ENCODE data around the gene EME2.

Gene EME2

DNA sequence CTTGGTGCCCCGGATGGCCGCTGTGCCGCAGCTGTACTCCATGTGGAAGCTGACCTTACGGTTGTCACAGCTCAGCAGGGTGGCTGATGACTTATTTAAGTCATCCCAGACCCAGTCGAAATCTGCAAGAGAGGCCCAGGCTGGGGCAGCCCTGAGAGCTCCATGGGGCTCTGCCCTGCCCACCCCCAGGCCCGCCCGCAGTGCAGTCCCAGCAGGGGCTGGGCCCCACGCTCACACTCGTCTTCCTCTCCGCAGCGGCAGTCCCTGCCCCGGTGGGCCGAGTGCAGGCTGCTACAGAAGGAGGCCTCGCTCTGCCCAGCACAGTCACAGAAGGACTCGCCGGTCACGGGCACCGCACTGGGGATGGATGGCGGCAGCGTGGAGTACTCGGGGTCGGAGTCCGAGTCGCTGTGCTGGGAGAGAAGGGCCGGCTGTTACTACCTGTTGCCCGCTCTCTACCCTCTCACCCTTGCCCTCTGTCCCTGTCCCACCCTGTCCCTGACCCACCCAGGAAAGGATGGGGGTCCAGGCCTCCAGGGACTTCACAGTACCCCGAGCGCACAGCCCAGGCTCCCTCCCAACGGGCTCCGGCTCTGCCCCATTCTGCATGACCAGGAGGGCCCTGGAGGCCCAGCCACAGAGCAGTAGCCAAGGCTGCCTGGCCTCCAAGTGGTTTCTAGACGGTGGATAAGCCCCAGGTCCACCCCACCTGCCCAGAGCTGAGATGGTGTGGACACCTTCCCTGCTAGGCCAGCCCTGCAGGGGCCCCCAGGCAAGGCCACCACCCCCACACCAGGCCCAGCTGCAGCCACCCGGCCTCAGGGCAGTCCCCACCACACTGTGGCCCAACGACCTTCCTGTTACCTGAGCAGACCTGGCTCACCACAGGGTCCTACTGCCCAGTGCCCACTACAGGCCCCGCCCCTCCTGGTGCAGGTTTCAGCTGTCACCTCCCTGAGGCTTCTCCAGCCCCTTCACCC lies 5.9 kb downstream of the EME2 start:
- Histone ChIP-seq H3K4me1 (ENCODE audit: control insufficient read depth, insufficient read depth, low read length) (peaks cover 15% of the 10 kb centered on the region), H3K36me3 (ENCODE audit: control insufficient read depth, insufficient read depth, low read length) (peaks cover 19% of the 10 kb centered on the region), H3K27ac (ENCODE audit: insufficient read depth, low read depth, low read length, poor library complexity, severe bottlenecking) (no peak overlapping the region), H3K9me3 (ENCODE audit: control insufficient read depth, low read length) (no peaks in the 10 kb centered on the region), H3K4me3 (ENCODE audit: insufficient read depth, low read depth, low read length) (no peak overlapping the region), H3K27me3 (ENCODE audit: control insufficient read depth, insufficient read depth, low read length, poor library complexity, severe bottlenecking) (no peaks in the 10 kb centered on the region)
- WGBS, 2 experiments = 92 to 93% methylated on average over 34 of the region's 34 CpGs

DNA sequence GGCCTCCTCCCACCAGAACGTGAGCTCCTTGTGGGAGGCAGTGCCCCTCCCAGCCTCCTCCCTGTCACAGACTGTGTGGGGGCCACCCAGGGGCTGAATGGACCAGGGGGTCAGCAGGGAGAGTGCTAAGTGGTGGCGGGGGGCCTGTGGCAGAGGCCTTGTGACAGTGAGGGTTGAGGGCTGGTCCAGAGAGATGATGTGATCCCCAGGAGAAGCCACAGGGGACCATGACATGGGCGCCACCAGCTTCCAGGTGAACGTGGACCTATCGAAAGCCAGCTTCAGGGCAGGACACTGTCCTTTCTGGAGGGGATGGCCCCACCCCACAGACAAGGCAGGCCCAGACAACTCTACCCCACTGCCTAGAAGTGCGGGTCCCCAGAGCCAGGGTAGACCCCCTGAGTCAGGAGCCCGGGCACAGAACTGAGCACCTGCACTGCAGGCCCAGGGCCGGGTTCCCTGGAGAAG lies 6.7 kb downstream of the EME2 start:
- no peaks in the 10 kb centered on the region for H3K9me3 ChIP-seq (ENCODE audit: control insufficient read depth, low read length)
- no peak overlapping the region for H3K4me3 ChIP-seq (ENCODE audit: insufficient read depth, low read depth, low read length)
- H3K27ac ChIP-seq (ENCODE audit: insufficient read depth, low read depth, low read length, poor library complexity, severe bottlenecking) = no peak overlapping the region
- H3K4me1 ChIP-seq (ENCODE audit: control insufficient read depth, insufficient read depth, low read length) = peaks cover 10% of the 10 kb centered on the region
- 92 to 93% methylated on average over 8 of the region's 8 CpGs for WGBS, 2 experiments
- H3K27me3 ChIP-seq (ENCODE audit: control insufficient read depth, insufficient read depth, low read length, poor library complexity, severe bottlenecking) = no peaks in the 10 kb centered on the region
- H3K36me3 ChIP-seq (ENCODE audit: control insufficient read depth, insufficient read depth, low read length) = peaks cover 19% of the 10 kb centered on the region

DNA sequence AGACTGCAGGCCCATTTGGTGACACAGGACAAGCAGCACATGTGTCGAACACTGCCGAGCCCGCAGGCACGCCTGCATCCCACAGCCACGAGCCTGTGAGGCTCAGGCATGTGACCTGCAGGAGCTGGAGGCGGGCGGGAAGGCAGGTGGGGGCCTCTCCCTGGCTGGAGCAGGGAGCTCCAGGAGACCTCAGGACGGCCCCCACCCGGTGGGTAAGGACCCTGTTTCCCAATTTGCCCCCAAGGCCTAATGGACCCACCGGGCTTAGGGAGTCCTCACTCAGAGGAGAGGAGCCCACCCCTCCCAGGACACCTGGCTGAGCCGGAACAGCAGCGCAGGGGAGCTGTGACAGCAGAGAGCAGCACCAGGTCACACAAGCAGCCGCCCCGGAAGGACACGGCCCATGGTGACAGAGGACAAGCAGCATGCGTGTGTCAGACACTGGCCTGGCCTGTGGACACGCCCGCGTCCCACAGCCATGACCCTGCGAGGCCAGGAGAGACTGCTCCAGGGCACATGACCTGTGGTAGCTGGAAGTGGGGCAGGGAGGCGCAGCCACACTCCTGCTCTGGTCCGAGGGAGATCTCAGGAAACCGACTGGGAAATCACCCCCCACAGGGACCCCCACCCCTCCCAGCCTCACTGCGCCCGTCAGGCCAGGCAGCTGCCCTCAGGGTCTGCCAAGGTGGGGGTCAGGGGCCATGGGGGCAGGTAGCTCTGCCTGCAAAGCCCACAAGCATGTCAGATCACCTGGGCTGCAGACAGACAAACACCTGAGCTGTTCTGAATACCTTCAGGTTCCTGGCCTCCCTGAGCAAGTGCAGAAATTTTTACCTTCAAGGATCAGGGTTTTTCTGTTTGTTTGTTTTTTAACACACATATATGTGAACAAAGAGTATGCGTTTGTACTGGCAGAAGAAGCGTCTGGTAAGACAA lies 7.4 kb downstream of the EME2 start:
- H3K36me3 ChIP-seq (ENCODE audit: control insufficient read depth, insufficient read depth, low read length) = peaks cover 19% of the 10 kb centered on the region
- 93% methylated on average over 27 of the region's 27 CpGs for WGBS, 2 experiments

DNA sequence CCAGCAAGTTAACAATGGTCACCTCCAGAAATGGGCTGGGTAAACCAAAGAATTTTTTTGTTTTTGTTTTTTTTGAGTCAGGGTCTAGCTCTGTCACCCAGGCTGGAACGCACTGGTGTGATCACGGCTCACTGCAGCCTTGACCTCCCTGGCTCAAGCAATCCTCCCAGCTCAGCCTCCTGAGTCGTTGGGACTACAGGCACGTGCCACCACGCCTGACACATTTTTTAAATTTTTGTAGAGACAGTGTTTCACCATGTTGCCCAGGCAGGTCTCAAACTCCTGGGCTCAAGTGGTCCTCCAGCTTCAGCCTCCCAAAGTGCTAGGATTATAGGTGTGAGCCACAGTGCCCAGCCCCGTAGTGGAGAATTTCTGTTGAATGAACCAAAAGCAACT lies 8.1 kb downstream of the EME2 start:
- no peaks in the 10 kb centered on the region for H3K9me3 ChIP-seq (ENCODE audit: control insufficient read depth, low read length)
- H3K27me3 ChIP-seq (ENCODE audit: control insufficient read depth, insufficient read depth, low read length, poor library complexity, severe bottlenecking) = no peaks in the 10 kb centered on the region
- 89 to 94% methylated on average over 6 of the region's 6 CpGs for WGBS, 2 experiments
- H3K36me3 ChIP-seq (ENCODE audit: control insufficient read depth, insufficient read depth, low read length) = peaks cover 17% of the 10 kb centered on the region
- H3K4me1 ChIP-seq (ENCODE audit: control insufficient read depth, insufficient read depth, low read length) = peaks cover 9% of the 10 kb centered on the region
- no peak overlapping the region for H3K4me3 ChIP-seq (ENCODE audit: insufficient read depth, low read depth, low read length)
- H3K27ac ChIP-seq (ENCODE audit: insufficient read depth, low read depth, low read length, poor library complexity, severe bottlenecking) = no peak overlapping the region

More for the DNA sequence above, 7.4 kb downstream of the EME2 start:
- H3K4me3 ChIP-seq (ENCODE audit: insufficient read depth, low read depth, low read length) = no peak overlapping the region
- peaks cover 9% of the 10 kb centered on the region for H3K4me1 ChIP-seq (ENCODE audit: control insufficient read depth, insufficient read depth, low read length)
- H3K9me3 ChIP-seq (ENCODE audit: control insufficient read depth, low read length) = no peaks in the 10 kb centered on the region
- H3K27me3 ChIP-seq (ENCODE audit: control insufficient read depth, insufficient read depth, low read length, poor library complexity, severe bottlenecking) = no peaks in the 10 kb centered on the region
- H3K27ac ChIP-seq (ENCODE audit: insufficient read depth, low read depth, low read length, poor library complexity, severe bottlenecking) = no peak overlapping the region

DNA sequence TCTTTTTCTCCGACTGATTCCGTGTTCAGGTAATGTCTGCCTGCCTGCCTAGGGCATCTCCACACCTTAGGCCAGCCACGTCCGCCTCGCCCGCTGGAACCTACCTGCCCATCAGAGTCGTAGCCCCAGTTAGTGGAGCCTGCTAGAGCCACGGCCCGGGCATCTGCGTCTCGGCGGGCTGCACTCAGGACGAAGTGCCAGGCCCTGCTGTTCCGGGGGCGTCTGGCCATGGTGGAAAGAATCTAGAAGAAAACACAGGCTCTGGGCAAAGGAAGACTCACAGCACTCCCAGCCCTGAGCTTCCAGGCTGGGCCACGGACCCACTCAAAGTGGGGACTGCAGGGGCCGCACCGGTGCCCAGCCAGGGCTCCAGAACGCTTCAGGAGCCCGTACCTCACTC lies 8.6 kb downstream of the EME2 start:
- Histone ChIP-seq H3K4me1 (ENCODE audit: control insufficient read depth, insufficient read depth, low read length) (peaks cover 9% of the 10 kb centered on the region), H3K4me3 (ENCODE audit: insufficient read depth, low read depth, low read length) (peak overlapping the region; percentile 97), H3K27me3 (ENCODE audit: control insufficient read depth, insufficient read depth, low read length, poor library complexity, severe bottlenecking) (no peaks in the 10 kb centered on the region), H3K9me3 (ENCODE audit: control insufficient read depth, low read length) (no peaks in the 10 kb centered on the region), H3K36me3 (ENCODE audit: control insufficient read depth, insufficient read depth, low read length) (peaks cover 14% of the 10 kb centered on the region), H3K27ac (ENCODE audit: insufficient read depth, low read depth, low read length, poor library complexity, severe bottlenecking) (no peak overlapping the region)
- 86 to 89% methylated on average over 20 of the region's 20 CpGs for WGBS, 2 experiments

DNA sequence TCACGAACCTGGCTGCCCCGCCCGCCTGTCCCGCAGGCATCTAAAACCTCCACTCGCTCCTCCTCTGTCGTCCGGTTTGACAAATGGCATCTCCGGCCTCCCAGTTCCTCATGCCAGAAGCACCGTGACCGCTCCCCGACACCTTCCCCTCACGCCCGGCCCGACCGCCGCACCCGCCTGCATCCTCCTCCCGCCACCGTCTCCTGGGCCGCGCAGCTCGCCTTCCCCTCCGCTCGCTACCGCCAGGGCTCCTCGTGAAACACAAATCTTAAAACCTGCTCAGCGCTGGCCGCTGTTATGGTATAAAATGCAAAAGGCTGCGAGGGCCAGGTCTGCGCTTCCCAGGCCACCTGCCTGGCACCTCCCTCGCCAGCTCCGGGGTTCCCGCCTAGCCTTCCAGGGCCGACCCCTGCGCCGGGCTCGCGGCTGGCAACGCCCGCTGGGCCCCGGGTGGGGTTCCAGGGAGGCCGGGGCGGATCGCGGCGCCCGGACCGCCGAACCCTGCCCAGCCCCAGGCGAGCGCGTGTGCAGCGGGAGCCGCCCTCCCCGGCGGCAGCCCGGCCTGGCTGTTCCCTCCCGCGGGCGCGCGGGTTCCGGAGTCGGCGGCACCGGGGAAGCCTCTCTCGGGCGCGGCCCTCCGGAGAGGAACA lies 9.3 kb downstream of the EME2 start:
- H3K4me3 ChIP-seq (ENCODE audit: insufficient read depth, low read depth, low read length) = peak overlapping the region; percentile 97
- WGBS, 2 experiments = 2% methylated on average over 70 of the region's 70 CpGs
- H3K27ac ChIP-seq (ENCODE audit: insufficient read depth, low read depth, low read length, poor library complexity, severe bottlenecking) = peak overlapping the region; percentile 50
- peaks cover 9% of the 10 kb centered on the region for H3K4me1 ChIP-seq (ENCODE audit: control insufficient read depth, insufficient read depth, low read length)
- H3K9me3 ChIP-seq (ENCODE audit: control insufficient read depth, low read length) = no peaks in the 10 kb centered on the region
- H3K27me3 ChIP-seq (ENCODE audit: control insufficient read depth, insufficient read depth, low read length, poor library complexity, severe bottlenecking) = no peaks in the 10 kb centered on the region
- H3K36me3 ChIP-seq (ENCODE audit: control insufficient read depth, insufficient read depth, low read length) = peaks cover 9% of the 10 kb centered on the region

DNA sequence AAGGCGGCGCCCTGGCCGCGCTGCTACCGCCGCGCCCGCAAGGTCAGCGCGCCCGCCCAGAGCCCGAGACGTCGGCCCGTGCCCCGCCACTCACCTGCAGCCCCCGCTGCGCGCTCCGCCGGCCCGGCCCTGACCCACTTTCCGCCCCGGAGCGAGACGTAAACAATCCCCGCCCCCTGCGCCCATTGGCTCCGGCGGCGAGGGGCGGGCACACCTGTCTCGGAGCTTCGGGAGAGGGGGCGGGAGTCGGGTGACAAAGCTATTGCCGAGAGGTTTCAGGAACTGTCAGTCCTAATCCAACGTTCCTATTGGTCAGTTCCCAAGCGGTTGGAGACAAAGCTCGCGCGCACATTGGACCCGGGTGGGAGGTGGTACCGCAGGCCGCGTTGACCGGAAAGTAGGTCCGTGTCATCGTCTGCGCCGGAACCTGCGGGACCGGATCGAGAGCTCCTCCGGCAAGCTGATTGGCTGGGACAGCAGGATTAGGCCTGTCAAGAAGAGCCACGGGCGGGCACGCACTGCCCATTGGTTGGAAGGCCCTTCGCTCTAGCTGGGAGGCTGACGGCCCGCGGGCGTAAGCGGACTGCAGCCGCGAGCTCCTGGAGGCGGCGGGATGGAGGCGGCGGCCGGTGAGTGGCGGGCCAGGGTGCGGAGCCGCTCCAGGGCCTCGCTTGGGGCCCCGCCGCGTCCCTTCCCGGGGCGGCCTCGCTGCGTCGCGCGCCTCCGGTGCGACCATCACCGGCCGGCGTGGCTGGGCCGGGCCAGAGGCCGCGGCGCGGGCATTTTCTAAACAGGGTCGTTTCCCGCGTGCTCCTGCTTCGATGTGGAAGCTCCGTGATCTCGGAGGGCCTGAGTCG lies 10.0 kb downstream of the EME2 start, which contains the start of the genes NUBP2 and SPSB3:
NUBP2 (plus strand) TSS at position 553 of the 857 bp plus-strand sequence; CDS start at position 614, 61 bp downstream.
SPSB3 (minus strand) TSS at position 164 of the 857 bp plus-strand sequence. CDS start 1,088 bp downstream, outside the sequence.
- Histone ChIP-seq H3K36me3 (ENCODE audit: control insufficient read depth, insufficient read depth, low read length) (peaks cover 7% of the 10 kb centered on the region), H3K4me1 (ENCODE audit: control insufficient read depth, insufficient read depth, low read length) (peaks cover 9% of the 10 kb centered on the region), H3K4me3 (ENCODE audit: insufficient read depth, low read depth, low read length) (peak within 1 kb of the TSS; percentile 97), H3K27ac (ENCODE audit: insufficient read depth, low read depth, low read length, poor library complexity, severe bottlenecking) (peak within 1 kb of the TSS; percentile 50), H3K9me3 (ENCODE audit: control insufficient read depth, low read length) (no peaks in the 10 kb centered on the region), H3K27me3 (ENCODE audit: control insufficient read depth, insufficient read depth, low read length, poor library complexity, severe bottlenecking) (no peaks in the 10 kb centered on the region)
- 0% methylated on average over 102 of the region's 102 CpGs for WGBS, 2 experiments

DNA sequence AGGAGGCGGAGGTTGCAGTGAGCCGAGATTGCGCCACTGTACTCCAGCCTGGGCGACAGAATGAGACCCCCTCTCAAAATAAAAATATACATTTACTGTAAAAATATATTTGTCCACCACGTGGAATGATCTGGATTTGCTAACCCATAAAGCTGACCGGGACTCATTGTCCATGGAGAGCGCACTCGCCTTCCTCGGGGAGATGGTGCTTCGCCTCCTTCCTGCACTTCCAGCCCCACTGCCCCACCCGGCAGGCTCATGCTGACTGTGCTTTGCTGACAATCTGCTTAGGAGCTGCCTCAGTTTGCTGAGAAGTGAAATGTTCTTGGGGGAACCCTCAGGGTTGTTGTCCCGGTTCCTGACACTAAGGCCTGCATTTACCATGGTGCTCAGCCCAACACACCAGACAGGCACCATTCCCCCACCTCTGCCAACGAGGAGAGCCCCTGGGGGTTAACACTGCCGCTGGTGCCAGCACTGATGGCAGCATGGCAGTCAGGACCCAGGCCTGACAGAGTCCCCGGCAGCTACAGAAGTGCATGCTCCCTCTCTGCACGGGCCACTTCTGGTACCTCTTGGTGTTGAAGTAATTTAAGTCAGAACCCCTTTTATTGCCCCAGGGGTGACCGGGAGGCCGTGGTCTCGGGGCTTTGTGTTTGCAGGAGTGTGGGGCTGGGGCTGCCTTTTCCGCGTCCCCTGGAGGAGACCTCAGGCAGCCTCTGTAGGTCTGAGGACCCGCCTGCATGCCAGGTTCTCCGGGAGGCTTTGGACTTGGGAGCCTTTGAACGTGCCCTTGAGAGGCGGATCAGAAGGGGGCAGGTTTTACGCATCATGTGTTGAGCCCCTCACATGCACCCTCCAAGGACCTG lies 12.6 kb downstream of the EME2 start:
- H3K36me3 ChIP-seq (ENCODE audit: control insufficient read depth, insufficient read depth, low read length) = peaks cover 3% of the 10 kb centered on the region
- H3K27ac ChIP-seq (ENCODE audit: insufficient read depth, low read depth, low read length, poor library complexity, severe bottlenecking) = no peak overlapping the region
- peaks cover 9% of the 10 kb centered on the region for H3K4me1 ChIP-seq (ENCODE audit: control insufficient read depth, insufficient read depth, low read length)
- WGBS, 2 experiments = 95% methylated on average over 26 of the region's 26 CpGs
- H3K4me3 ChIP-seq (ENCODE audit: insufficient read depth, low read depth, low read length) = no peak overlapping the region
- H3K9me3 ChIP-seq (ENCODE audit: control insufficient read depth, low read length) = no peaks in the 10 kb centered on the region
- no peaks in the 10 kb centered on the region for H3K27me3 ChIP-seq (ENCODE audit: control insufficient read depth, insufficient read depth, low read length, poor library complexity, severe bottlenecking)
